ENCODE data around the gene HDAC4.

Gene HDAC4

GRCh38 chr2:239101071-239101470, 299.7 kb downstream of the HDAC4 start:
- H3K9ac ChIP-seq (ENCODE audit: low read length), result no peak overlapping the region
- no peak overlapping the region for H3K27ac ChIP-seq (ENCODE audit: low read length)
- H3K79me2 ChIP-seq (ENCODE audit: low read length), result no peaks in the 10 kb centered on the region
- no peaks in the 10 kb centered on the region for H3K4me1 ChIP-seq (ENCODE audit: low read length)
- no peaks in the 10 kb centered on the region for H4K20me1 ChIP-seq (ENCODE audit: insufficient read depth, low read length)
- no peaks in the 10 kb centered on the region for H3K9me3 ChIP-seq (replicated peaks; ENCODE audit: insufficient read depth, low read length)
- no peak overlapping the region for H3K4me3 ChIP-seq (ENCODE audit: low read length)
- no peak overlapping the region for H3K4me2 ChIP-seq (ENCODE audit: low read depth, low read length)
- H3K36me3 ChIP-seq (replicated peaks; ENCODE audit: insufficient read depth, low read length), result no peaks in the 10 kb centered on the region
- no peak for DNase-seq
- no peak overlapping the region for H2AFZ ChIP-seq (ENCODE audit: low read length)
- TF ChIP-seq CTCF (IDR thresholded peaks at IDR 0.05; ENCODE audit: low read length) (no peak), EZH2 (optimal IDR thresholded peaks at IDR 0.05; ENCODE audit: low read depth, low read length) (no peak), EZH2phosphoT487 (IDR thresholded peaks at IDR 0.05; ENCODE audit: low read length) (no peak)
- H3K27me3 ChIP-seq (replicated peaks; ENCODE audit: insufficient read depth, low read length), result no peaks in the 10 kb centered on the region
- no peaks in the 10 kb centered on the region for H3K9me2 ChIP-seq (replicated peaks; ENCODE audit: insufficient read depth, low read length)
- H3F3A ChIP-seq (ENCODE audit: insufficient read depth, low read length), result no peaks in the 10 kb centered on the region

DNA sequence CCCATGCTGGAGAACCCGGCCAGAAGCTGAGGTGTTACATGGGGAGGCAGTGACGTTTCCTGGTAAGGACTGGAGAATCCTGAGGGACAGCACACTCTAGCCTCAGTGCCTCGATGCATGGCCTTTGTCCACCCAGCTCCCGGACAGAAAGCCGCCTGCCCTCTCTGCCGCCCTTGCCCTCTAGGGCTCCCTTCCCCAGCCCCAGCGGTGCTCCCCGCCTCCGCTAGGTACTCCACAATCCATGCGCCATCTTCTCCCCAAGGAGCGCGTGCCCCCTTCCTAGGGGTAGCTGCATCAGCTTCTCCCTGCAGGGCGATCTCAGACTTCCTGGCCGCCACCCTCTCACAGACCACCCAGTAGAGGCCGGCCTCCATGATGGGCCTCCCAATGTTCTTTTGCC, 301.3 kb downstream of the HDAC4 start:
- Histone ChIP-seq H3K27me3 (replicated peaks; ENCODE audit: insufficient read depth, low read length) (no peaks in the 10 kb centered on the region), H2AFZ (ENCODE audit: low read length) (no peak overlapping the region), H3K36me3 (replicated peaks; ENCODE audit: insufficient read depth, low read length) (no peaks in the 10 kb centered on the region)

GRCh38 chr2:239098288-239098970, 302.4 kb downstream of the HDAC4 start:
- H3K9me3 ChIP-seq (replicated peaks; ENCODE audit: insufficient read depth, low read length), result no peaks in the 10 kb centered on the region
- no peak overlapping the region for H2AFZ ChIP-seq (ENCODE audit: low read length)
- H3K9me2 ChIP-seq (replicated peaks; ENCODE audit: insufficient read depth, low read length), result no peaks in the 10 kb centered on the region
- H3K4me2 ChIP-seq (ENCODE audit: low read depth, low read length), result no peak overlapping the region
- H4K20me1 ChIP-seq (ENCODE audit: insufficient read depth, low read length), result no peaks in the 10 kb centered on the region
- H3K9ac ChIP-seq (ENCODE audit: low read length), result no peak overlapping the region
- DNase-seq, result no peak
- no peaks in the 10 kb centered on the region for H3K4me1 ChIP-seq (ENCODE audit: low read length)
- H3K36me3 ChIP-seq (replicated peaks; ENCODE audit: insufficient read depth, low read length), result no peaks in the 10 kb centered on the region
- H3K27ac ChIP-seq (ENCODE audit: low read length), result no peak overlapping the region
- TF ChIP-seq EZH2 (optimal IDR thresholded peaks at IDR 0.05; ENCODE audit: low read depth, low read length) (no peak), CTCF (IDR thresholded peaks at IDR 0.05; ENCODE audit: low read length) (no peak), EZH2phosphoT487 (IDR thresholded peaks at IDR 0.05; ENCODE audit: low read length) (no peak)
- no peaks in the 10 kb centered on the region for H3K27me3 ChIP-seq (replicated peaks; ENCODE audit: insufficient read depth, low read length)
- no peak overlapping the region for H3K4me3 ChIP-seq (ENCODE audit: low read length)
- H3K79me2 ChIP-seq (ENCODE audit: low read length), result no peaks in the 10 kb centered on the region
- H3F3A ChIP-seq (ENCODE audit: insufficient read depth, low read length), result no peaks in the 10 kb centered on the region

More for the DNA sequence above, 301.3 kb downstream of the HDAC4 start:
- Histone ChIP-seq H3K4me2 (ENCODE audit: low read depth, low read length) (no peak overlapping the region), H3K27ac (ENCODE audit: low read length) (no peak overlapping the region), H3K9ac (ENCODE audit: low read length) (no peak overlapping the region), H4K20me1 (ENCODE audit: insufficient read depth, low read length) (no peaks in the 10 kb centered on the region), H3K4me3 (ENCODE audit: low read length) (no peak overlapping the region), H3K4me1 (ENCODE audit: low read length) (no peaks in the 10 kb centered on the region), H3K9me2 (replicated peaks; ENCODE audit: insufficient read depth, low read length) (no peaks in the 10 kb centered on the region), H3K9me3 (replicated peaks; ENCODE audit: insufficient read depth, low read length) (no peaks in the 10 kb centered on the region), H3K79me2 (ENCODE audit: low read length) (no peaks in the 10 kb centered on the region), H3F3A (ENCODE audit: insufficient read depth, low read length) (no peaks in the 10 kb centered on the region)
- no peak for TF ChIP-seq EZH2phosphoT487 (IDR thresholded peaks at IDR 0.05; ENCODE audit: low read length)
- no peak for TF ChIP-seq CTCF (IDR thresholded peaks at IDR 0.05; ENCODE audit: low read length)
- TF ChIP-seq EZH2 (optimal IDR thresholded peaks at IDR 0.05; ENCODE audit: low read depth, low read length), result no peak
- DNase-seq, result no peak
